HepG2 (cell line): ENCODE measurements around the gene SLC35F6. TPM values are rescaled to one million over a fixed set of nuclear protein-coding genes. Genes with fewer than 3 reads are reported as not detected.
A peak's percentile ranks its signal among the peaks of the same experiment; 100 is the strongest.

ENCODE experiments used
- BHLHE40 ChIP-seq: IDR thresholded peaks from 2 replicates; pipeline ENCODE4 v1.6.1; 2011; ENCODE audit warnings: low read length, improper control_type of control experiment
- CSRNP2 ChIP-seq: sonication (generic); formaldehyde crosslinking; conservative IDR thresholded peaks from 2 replicates; pipeline ENCODE4 v1.8.0; 2022; ENCODE audit warnings: low read depth, missing genetic modification reagents
- FUBP1 ChIP-seq: sonication (generic); formaldehyde crosslinking; IDR thresholded peaks from 2 replicates; pipeline ENCODE4 v1.5.1; 2020; ENCODE audit warnings: missing genetic modification reagents, mild to moderate bottlenecking, borderline replicate concordance
- GPN1 ChIP-seq: sonication (generic); formaldehyde crosslinking; IDR thresholded peaks from 2 replicates; pipeline ENCODE4 v1.5.1; 2020; ENCODE audit warnings: missing genetic modification reagents, borderline replicate concordance
- HDAC2 ChIP-seq: sonication (generic); formaldehyde crosslinking; IDR thresholded peaks from 2 replicates; pipeline ENCODE4 v1.4.0; 2020; ENCODE audit warnings: missing genetic modification reagents
- HDAC6 ChIP-seq: fragments of 200-600 bp; sonication (generic); IDR thresholded peaks from 2 replicates; pipeline ENCODE4 v1.7.0; 2017; ENCODE audit warnings: mild to moderate bottlenecking, antibody characterized with exemption, low read length, low read depth
- HNF1B ChIP-seq: sonication (generic); formaldehyde crosslinking; IDR thresholded peaks from 2 replicates; pipeline ENCODE4 v1.5.1; 2020; ENCODE audit warnings: mild to moderate bottlenecking, moderate library complexity, missing genetic modification reagents
- MAFK ChIP-seq, 2 experiments: IDR thresholded peaks in 1 of 2; conservative IDR thresholded peaks in 1 of 2; 2 replicates each; pipeline ENCODE4 v1.6.1; 2011; ENCODE audit warnings: improper control_type of control experiment in 2 of 2, low read length in 2 of 2
- MLLT10 ChIP-seq: sonication (generic); formaldehyde crosslinking; IDR thresholded peaks from 2 replicates; pipeline ENCODE4 v1.4.0; 2020; ENCODE audit warnings: missing genetic modification reagents
- NFATC3 ChIP-seq: sonication (generic); formaldehyde crosslinking; IDR thresholded peaks from 2 replicates; pipeline ENCODE4 v1.5.1; 2020; ENCODE audit warnings: mild to moderate bottlenecking, missing genetic modification reagents
- NFRKB ChIP-seq: fragments of 450-650 bp; IDR thresholded peaks from 2 replicates; pipeline ENCODE4 v1.6.1; 2017
- NR2C2 ChIP-seq: sonication (generic); formaldehyde crosslinking; IDR thresholded peaks from 2 replicates; pipeline ENCODE4 v1.4.0; 2020; ENCODE audit warnings: missing genetic modification reagents, mild to moderate bottlenecking, moderate library complexity, borderline replicate concordance
- POLR2AphosphoS5 ChIP-seq: IDR thresholded peaks from 2 replicates; pipeline ENCODE4 v1.6.1; 2012; ENCODE audit warnings: low read depth, low read length
- TRIM24 ChIP-seq: sonication (generic); formaldehyde crosslinking; IDR thresholded peaks from 2 replicates; pipeline ENCODE4 v1.8.0; 2022; ENCODE audit warnings: mild to moderate bottlenecking, missing genetic modification reagents
- ZBTB44 ChIP-seq: sonication (generic); formaldehyde crosslinking; IDR thresholded peaks from 2 replicates; pipeline ENCODE4 v1.4.0; 2020; ENCODE audit warnings: missing genetic modification reagents
- ZFP41 ChIP-seq: sonication (generic); formaldehyde crosslinking; IDR thresholded peaks from 2 replicates; pipeline ENCODE4 v1.4.0; 2020; ENCODE audit warnings: mild to moderate bottlenecking, missing genetic modification reagents, borderline replicate concordance
- ZNF296 ChIP-seq: sonication (generic); formaldehyde crosslinking; conservative IDR thresholded peaks from 2 replicates; pipeline ENCODE4 v1.5.0; 2020; ENCODE audit warnings: mild to moderate bottlenecking, missing genetic modification reagents
- ZNF367 ChIP-seq: sonication (generic); formaldehyde crosslinking; IDR thresholded peaks from 2 replicates; pipeline ENCODE4 v1.4.0; 2020; ENCODE audit warnings: missing genetic modification reagents, borderline replicate concordance
- ZNF446 ChIP-seq: sonication (generic); formaldehyde crosslinking; IDR thresholded peaks from 2 replicates; pipeline ENCODE4 v1.5.0; 2020; ENCODE audit warnings: mild to moderate bottlenecking, missing genetic modification reagents
- ZNF713 ChIP-seq: sonication (generic); formaldehyde crosslinking; IDR thresholded peaks from 2 replicates; pipeline ENCODE4 v1.4.0; 2020; ENCODE audit warnings: mild to moderate bottlenecking, missing genetic modification reagents
- ZNF773 ChIP-seq: sonication (generic); formaldehyde crosslinking; IDR thresholded peaks from 2 replicates; pipeline ENCODE4 v1.4.0; 2020; ENCODE audit warnings: missing genetic modification reagents, borderline replicate concordance
- polyA plus RNA-seq, 8 experiments: library from polyadenylated mRNA; depleted of rRNA in 3 of 8; stranded (reverse) in 7 of 8; unstranded in 1 of 8; fragments of >200 nt; fragmentation: Illumina TruSeq in 4 of 8; extraction: Trizol in 4 of 8; gene quantifications; 2 replicates each; pipeline versions ENCODE4 v1.2.1 to v1.2.3, GENCODE V29; 2011 to 2016; ENCODE audit warnings: low read depth in 4 of 8, missing spikeins in 1 of 8, mixed read lengths in 1 of 8; ENCODE audit not compliant: insufficient read depth in 1 of 8
- total RNA-seq, 5 experiments: library from RNA; depleted of rRNA; stranded (reverse); fragments of >200 nt; fragmentation: Illumina TruSeq; extraction: Trizol; gene quantifications; 2 replicates each; pipeline ENCODE4 v1.2.3, GENCODE V29; 2016; ENCODE audit warnings: low read depth in 1 of 5

Gene SLC35F6
- total and polyA plus RNA-seq, 2 of the 13 experiments (the other 11 are each of a cell fraction or from before 2014, with no cell fraction given), result 15.2 to 21.2 TPM

- TF ChIP-seq FUBP1 (CRISPR knock-in tag) (no peak), NR2C2 (peak; percentile 79), TRIM24 (CRISPR knock-in tag) (no peak), CSRNP2 (CRISPR knock-in tag) (no peak), ZFP41 (no peak), NFATC3 (no peak), ZNF367 (CRISPR knock-in tag) (no peak), ZNF773 (no peak), MLLT10 (no peak), HDAC6 (no peak), ZNF713 (CRISPR knock-in tag) (no peak), BHLHE40 (peak; percentile 74), HNF1B (no peak), HDAC2 (peak; percentile 69; the same call in 1 of the 2 replicates), POLR2AphosphoS5 (no peak), ZBTB44 (CRISPR knock-in tag) (no peak), GPN1 (no peak), ZNF446 (CRISPR knock-in tag) (no peak), ZNF296 (CRISPR knock-in tag) (no peak), MAFK (conservative IDR thresholded peaks at IDR 0.05 in 1 of 2, IDR thresholded peaks at IDR 0.05 in 1 of 2; ENCODE audit: low read length in 2 of 2) (no peak), NFRKB (no peak)
Observed at GRCh38 chr2:26772064-26773001, 8.2 kb downstream of the SLC35F6 start (continued).
